K562 (cell line): ENCODE measurements around the gene GPNMB. TPM values are rescaled to one million over a fixed set of nuclear protein-coding genes. Genes with fewer than 3 reads are reported as not detected.

ENCODE experiments used
- AFF4 ChIP-seq: sonication (generic); formaldehyde crosslinking; IDR thresholded peaks from 2 replicates; pipeline ENCODE4 v1.8.0; 2023; ENCODE audit warnings: mild to moderate bottlenecking, missing genetic modification reagents
- ATF4 ChIP-seq: fragments of 450-650 bp; formaldehyde crosslinking; IDR thresholded peaks from 2 replicates; pipeline ENCODE4 v1.4.0; 2022; ENCODE audit warnings: mild to moderate bottlenecking, moderate library complexity
- ESRRB ChIP-seq: fragments of 250-450 bp; sonication (Bioruptor Pico); IDR thresholded peaks from 2 replicates; pipeline ENCODE4 v1.5.0; 2020; ENCODE audit warnings: mild to moderate bottlenecking, moderate library complexity, borderline replicate concordance
- MAFF ChIP-seq: IDR thresholded peaks from 2 replicates; pipeline ENCODE4 v1.6.1; 2012; ENCODE audit warnings: low read length, improper control_type of control experiment
- MAX ChIP-seq: sonication (generic); formaldehyde crosslinking; IDR thresholded peaks from 2 replicates; pipeline ENCODE4 v1.9.0; 2022; ENCODE audit warnings: mild to moderate bottlenecking, missing genetic modification reagents
- MECOM ChIP-seq: fragments of 250-450 bp; sonication (Bioruptor Pico); IDR thresholded peaks from 2 replicates; pipeline ENCODE4 v1.8.0; 2022; ENCODE audit warnings: inconsistent platforms
- MEF2A ChIP-seq: IDR thresholded peaks from 2 replicates; pipeline ENCODE4 v1.6.1; 2011; ENCODE audit warnings: low read depth, mild to moderate bottlenecking, low read length, moderate library complexity; ENCODE audit not compliant: control insufficient read depth
- NBN ChIP-seq: fragments of 450-650 bp; IDR thresholded peaks from 2 replicates; pipeline ENCODE4 v1.6.1; 2016; ENCODE audit warnings: low read depth, mild to moderate bottlenecking
- NCOA6 ChIP-seq: fragments of 450-650 bp; IDR thresholded peaks from 2 replicates; pipeline ENCODE4 v1.6.1; 2017; ENCODE audit warnings: mild to moderate bottlenecking
- TGIF2 ChIP-seq: sonication (generic); formaldehyde crosslinking; IDR thresholded peaks from 2 replicates; pipeline ENCODE4 v1.8.1; 2022; ENCODE audit warnings: mild to moderate bottlenecking, missing genetic modification reagents, moderate library complexity
- ZNF282 ChIP-seq: sonication (generic); formaldehyde crosslinking; IDR thresholded peaks from 2 replicates; pipeline ENCODE4 v1.8.1; 2023; ENCODE audit warnings: missing genetic modification reagents
- ZNF318 ChIP-seq, 2 experiments: fragments of 450-650 bp; IDR thresholded peaks; 2 replicates each; pipeline ENCODE4 v1.6.1; 2016; ENCODE audit warnings: mild to moderate bottlenecking in 2 of 2, borderline replicate concordance in 1 of 2, low read depth in 1 of 2, moderate library complexity in 1 of 2
- ZNF449 ChIP-seq: fragments of 250-450 bp; sonication (Bioruptor Pico); IDR thresholded peaks from 2 replicates; pipeline ENCODE4 v1.8.0; 2022; ENCODE audit warnings: moderate library complexity, mild to moderate bottlenecking, inconsistent platforms
- polyA plus RNA-seq, 8 experiments: library from polyadenylated mRNA; depleted of rRNA in 4 of 8; stranded (reverse) in 5 of 8; unstranded in 3 of 8; fragments of >200 nt; fragmentation: Nextera tagmentation in 2 of 8; fragmentation: Illumina TruSeq in 1 of 8; extraction: Ambion mirVana in 2 of 8; extraction: Trizol in 1 of 8; gene quantifications; 2 replicates each; pipeline versions ENCODE4 v1.2.1 to v1.2.3, GENCODE V29; 2011 to 2014; ENCODE audit warnings: inconsistent platforms in 1 of 8, missing spikeins in 1 of 8
- total RNA-seq, 7 experiments: library from RNA; depleted of rRNA in 6 of 7; stranded (reverse); fragments of >200 nt in 6 of 7; fragmentation: Illumina TruSeq in 2 of 7; extraction: Trizol in 2 of 7; gene quantifications; 2 replicates each; pipeline versions ENCODE4 v1.2.1 to v1.2.3, GENCODE V29; 2011 to 2021; ENCODE audit warnings: low replicate concordance in 1 of 7

GPNMB gene
- total and polyA plus RNA-seq, 9 of the 15 experiments (the other 6 are each of a cell fraction or from before 2014, with no cell fraction given): 0.15 to 0.72 (median 0.33) TPM

GRCh38 chr7:23261843-23262452, 15.4 kb downstream of the GPNMB start (continued):
- TF ChIP-seq ZNF318 (IDR thresholded peaks at IDR 0.05; ENCODE audit: borderline replicate concordance in 1 of 2, low read depth in 1 of 2) (no peak), ZNF449 (CRISPR knock-in tag) (no peak), AFF4 (CRISPR knock-in tag) (no peak), ESRRB (no peak), MECOM (CRISPR knock-in tag) (no peak), NBN (no peak), ZNF282 (no peak), MAX (CRISPR knock-in tag) (no peak), NCOA6 (no peak), MAFF (no peak), MEF2A (no peak), TGIF2 (no peak), ATF4 (no peak)
